Measurements from ENCODE around the gene UCK2.

DNA sequence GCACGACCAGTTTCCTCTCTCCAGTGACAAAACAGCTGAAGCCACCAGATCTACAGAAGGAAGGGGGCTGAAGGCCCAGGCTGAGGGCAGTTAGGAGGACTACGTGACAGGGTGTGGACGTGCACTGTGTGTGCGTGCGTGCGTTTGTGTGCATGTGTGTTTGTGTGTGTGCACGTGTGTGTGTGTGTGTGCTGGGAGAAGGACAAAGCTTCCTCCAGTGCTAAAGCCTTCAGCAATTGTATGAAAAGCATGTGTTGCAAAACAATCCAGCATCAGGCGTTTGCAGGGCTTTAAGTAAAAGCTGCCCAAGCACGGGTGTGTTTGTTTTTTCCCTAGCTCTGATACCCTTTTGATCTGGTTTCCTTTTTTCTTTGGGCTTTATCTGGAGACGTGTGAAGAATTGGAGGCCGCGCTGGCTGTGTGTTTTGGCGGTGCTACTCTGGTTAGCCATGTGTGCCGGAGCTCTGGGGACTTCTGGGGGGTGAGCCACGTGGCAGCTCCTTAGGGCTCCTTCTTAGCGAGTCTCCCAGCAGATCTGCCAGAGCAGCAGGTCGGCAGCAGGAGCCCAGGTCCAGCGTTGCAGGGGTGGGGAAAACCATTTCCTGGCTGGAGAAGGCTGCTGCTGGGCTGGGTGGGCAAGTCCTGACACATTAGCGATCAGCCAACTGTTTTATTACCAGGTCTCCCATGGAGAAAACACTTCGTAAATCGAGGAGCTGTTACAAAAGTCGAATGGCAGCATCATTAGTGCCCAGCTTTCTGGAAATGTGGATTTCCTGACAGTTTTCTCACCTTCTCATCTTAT, 73.4 kb downstream of the UCK2 start:
- TF ChIP-seq SIN3A (IDR thresholded peaks at IDR 0.05; ENCODE audit: borderline replicate concordance, insufficient read depth, low read depth, low read length) (no peak), POLR2AphosphoS5 (IDR thresholded peaks at IDR 0.05; ENCODE audit: low read depth, low read length) (no peak), TCF7L2 (IDR thresholded peaks at IDR 0.05; ENCODE audit: low read depth, low read length) (no peak)
- TF ChIP-seq, protein P1, sequence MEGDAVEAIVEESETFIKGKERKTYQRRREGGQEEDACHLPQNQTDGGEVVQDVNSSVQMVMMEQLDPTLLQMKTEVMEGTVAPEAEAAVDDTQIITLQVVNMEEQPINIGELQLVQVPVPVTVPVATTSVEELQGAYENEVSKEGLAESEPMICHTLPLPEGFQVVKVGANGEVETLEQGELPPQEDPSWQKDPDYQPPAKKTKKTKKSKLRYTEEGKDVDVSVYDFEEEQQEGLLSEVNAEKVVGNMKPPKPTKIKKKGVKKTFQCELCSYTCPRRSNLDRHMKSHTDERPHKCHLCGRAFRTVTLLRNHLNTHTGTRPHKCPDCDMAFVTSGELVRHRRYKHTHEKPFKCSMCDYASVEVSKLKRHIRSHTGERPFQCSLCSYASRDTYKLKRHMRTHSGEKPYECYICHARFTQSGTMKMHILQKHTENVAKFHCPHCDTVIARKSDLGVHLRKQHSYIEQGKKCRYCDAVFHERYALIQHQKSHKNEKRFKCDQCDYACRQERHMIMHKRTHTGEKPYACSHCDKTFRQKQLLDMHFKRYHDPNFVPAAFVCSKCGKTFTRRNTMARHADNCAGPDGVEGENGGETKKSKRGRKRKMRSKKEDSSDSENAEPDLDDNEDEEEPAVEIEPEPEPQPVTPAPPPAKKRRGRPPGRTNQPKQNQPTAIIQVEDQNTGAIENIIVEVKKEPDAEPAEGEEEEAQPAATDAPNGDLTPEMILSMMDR (IDR thresholded peaks at IDR 0.05), result no peak
- TF ChIP-seq, protein P2, sequence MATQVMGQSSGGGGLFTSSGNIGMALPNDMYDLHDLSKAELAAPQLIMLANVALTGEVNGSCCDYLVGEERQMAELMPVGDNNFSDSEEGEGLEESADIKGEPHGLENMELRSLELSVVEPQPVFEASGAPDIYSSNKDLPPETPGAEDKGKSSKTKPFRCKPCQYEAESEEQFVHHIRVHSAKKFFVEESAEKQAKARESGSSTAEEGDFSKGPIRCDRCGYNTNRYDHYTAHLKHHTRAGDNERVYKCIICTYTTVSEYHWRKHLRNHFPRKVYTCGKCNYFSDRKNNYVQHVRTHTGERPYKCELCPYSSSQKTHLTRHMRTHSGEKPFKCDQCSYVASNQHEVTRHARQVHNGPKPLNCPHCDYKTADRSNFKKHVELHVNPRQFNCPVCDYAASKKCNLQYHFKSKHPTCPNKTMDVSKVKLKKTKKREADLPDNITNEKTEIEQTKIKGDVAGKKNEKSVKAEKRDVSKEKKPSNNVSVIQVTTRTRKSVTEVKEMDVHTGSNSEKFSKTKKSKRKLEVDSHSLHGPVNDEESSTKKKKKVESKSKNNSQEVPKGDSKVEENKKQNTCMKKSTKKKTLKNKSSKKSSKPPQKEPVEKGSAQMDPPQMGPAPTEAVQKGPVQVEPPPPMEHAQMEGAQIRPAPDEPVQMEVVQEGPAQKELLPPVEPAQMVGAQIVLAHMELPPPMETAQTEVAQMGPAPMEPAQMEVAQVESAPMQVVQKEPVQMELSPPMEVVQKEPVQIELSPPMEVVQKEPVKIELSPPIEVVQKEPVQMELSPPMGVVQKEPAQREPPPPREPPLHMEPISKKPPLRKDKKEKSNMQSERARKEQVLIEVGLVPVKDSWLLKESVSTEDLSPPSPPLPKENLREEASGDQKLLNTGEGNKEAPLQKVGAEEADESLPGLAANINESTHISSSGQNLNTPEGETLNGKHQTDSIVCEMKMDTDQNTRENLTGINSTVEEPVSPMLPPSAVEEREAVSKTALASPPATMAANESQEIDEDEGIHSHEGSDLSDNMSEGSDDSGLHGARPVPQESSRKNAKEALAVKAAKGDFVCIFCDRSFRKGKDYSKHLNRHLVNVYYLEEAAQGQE (IDR thresholded peaks at IDR 0.05; ENCODE audit: insufficient read depth in 1 of 2, low read depth in 2 of 2, low read length in 1 of 2), result no peak
